ENCODE measurements around the gene TMC2. TPM values are rescaled to one million over a fixed set of nuclear protein-coding genes. Genes with fewer than 3 reads are reported as not detected.

The TMC2 gene
- total RNA-seq, 1 donor from 2014 or later = not detected

DNA sequence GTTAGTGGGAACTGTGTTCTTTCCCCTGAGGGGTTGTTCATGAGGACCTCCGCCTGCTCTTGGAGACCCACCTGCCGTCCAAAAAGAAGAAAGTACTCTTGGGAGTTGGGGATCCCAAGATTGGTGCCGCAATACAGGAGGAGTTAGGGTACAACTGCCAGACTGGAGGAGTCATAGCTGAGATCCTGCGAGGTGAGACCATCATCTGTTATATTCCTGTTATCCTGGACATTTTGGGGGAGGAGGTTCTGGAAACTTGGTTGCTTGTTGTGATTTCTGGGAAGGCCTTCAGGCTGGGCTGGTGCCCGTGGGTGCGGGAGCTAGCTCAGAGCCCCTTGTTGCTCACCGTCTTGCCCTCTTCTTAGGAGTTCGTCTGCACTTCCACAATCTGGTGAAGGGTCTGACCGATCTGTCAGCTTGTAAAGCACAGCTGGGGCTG, 118.0 kb downstream of the TMC2 start:
- peaks cover 22% of the 10 kb centered on the region for H3K4me1 ChIP-seq
- peaks cover 84% of the 10 kb centered on the region for H3F3A ChIP-seq (ENCODE audit: low read depth)
- H3K9me3 ChIP-seq (ENCODE audit: low read depth) = no peaks in the 10 kb centered on the region
- peaks cover 61% of the 10 kb centered on the region for H4K20me1 ChIP-seq (ENCODE audit: low read depth)
- H3K9ac ChIP-seq = peak overlapping the region; percentile 51
- no peak for DNase-seq (ENCODE audit: low spot score)
- TF ChIP-seq EZH2phosphoT487 (IDR thresholded peaks at IDR 0.05) (no peak), EZH2 (IDR thresholded peaks at IDR 0.05) (no peak)
- TF ChIP-seq, protein P1, sequence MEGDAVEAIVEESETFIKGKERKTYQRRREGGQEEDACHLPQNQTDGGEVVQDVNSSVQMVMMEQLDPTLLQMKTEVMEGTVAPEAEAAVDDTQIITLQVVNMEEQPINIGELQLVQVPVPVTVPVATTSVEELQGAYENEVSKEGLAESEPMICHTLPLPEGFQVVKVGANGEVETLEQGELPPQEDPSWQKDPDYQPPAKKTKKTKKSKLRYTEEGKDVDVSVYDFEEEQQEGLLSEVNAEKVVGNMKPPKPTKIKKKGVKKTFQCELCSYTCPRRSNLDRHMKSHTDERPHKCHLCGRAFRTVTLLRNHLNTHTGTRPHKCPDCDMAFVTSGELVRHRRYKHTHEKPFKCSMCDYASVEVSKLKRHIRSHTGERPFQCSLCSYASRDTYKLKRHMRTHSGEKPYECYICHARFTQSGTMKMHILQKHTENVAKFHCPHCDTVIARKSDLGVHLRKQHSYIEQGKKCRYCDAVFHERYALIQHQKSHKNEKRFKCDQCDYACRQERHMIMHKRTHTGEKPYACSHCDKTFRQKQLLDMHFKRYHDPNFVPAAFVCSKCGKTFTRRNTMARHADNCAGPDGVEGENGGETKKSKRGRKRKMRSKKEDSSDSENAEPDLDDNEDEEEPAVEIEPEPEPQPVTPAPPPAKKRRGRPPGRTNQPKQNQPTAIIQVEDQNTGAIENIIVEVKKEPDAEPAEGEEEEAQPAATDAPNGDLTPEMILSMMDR (IDR thresholded peaks at IDR 0.05) = no peak
- no peaks in the 10 kb centered on the region for H3K9me3 Mint-ChIP-seq
- H3K27ac Mint-ChIP-seq = no peak overlapping the region
- H3K36me3 ChIP-seq = no peaks in the 10 kb centered on the region
- H3K4me3 Mint-ChIP-seq = peak overlapping the region; percentile 91
- H3K79me2 ChIP-seq (ENCODE audit: low read depth) = peaks cover 56% of the 10 kb centered on the region
- H3K27ac ChIP-seq = no peak overlapping the region
- H3K4me3 ChIP-seq = peak overlapping the region; percentile 83
- peaks cover 17% of the 10 kb centered on the region for H3K4me1 Mint-ChIP-seq
- no peaks in the 10 kb centered on the region for H3K27me3 ChIP-seq
- no peak overlapping the region for H2AFZ ChIP-seq (replicated peaks)
- peak overlapping the region; percentile 98 for H3K4me2 ChIP-seq
- peaks cover 3% of the 10 kb centered on the region for H3K27me3 Mint-ChIP-seq (ENCODE audit: insufficient read depth, low read depth)
- H3K36me3 Mint-ChIP-seq = peaks cover 39% of the 10 kb centered on the region

DNA sequence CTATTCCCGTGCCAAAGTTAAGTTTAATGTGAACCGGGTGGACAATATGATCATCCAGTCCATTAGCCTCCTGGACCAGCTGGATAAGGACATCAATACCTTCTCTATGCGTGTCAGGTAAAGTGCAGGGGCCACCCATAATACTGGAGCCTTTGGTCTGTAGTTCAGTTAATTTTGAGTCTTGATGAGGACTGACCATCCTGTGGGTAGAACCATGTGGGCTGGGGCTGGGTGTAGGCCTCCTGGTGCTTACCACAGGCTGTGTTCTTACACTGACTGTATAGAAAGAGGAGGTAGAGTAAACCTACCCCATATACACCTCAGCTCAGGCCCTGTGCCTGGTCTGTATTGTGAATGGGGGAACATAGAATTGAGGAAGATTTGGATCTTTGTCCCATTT, 118.5 kb downstream of the TMC2 start:
- no peak overlapping the region for H3K27ac Mint-ChIP-seq

DNA sequence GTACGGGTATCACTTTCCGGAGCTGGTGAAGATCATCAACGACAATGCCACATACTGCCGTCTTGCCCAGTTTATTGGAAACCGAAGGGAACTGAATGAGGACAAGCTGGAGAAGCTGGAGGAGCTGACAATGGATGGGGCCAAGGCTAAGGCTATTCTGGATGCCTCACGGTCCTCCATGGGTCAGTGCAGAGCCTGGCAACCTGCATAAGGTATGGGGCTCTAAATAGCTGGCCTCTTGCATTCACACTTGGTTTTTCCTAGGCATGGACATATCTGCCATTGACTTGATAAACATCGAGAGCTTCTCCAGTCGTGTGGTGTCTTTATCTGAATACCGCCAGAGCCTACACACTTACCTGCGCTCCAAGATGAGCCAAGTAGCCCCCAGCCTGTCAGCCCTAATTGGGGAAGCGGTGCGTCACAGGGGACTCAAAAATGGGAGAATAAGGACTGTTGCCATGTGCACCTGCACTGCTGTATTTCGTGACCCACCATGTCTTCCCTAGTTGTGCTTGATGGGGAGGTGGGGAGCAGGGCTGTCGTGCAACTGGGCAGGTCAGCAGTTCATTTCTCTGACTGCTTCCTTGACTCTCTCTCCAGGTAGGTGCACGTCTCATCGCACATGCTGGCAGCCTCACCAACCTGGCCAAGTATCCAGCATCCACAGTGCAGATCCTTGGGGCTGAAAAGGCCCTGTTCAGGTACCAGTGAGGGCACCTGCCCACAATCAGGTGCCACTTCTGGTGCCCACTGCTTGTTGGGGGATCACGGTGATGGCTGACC, 119.2 kb downstream of the TMC2 start:
- H3K9me3 ChIP-seq (ENCODE audit: low read depth) = no peaks in the 10 kb centered on the region
- no peak overlapping the region for H3K27ac ChIP-seq
- no peaks in the 10 kb centered on the region for H3K36me3 ChIP-seq
- no peak overlapping the region for H3K4me2 ChIP-seq
- H2AFZ ChIP-seq (replicated peaks) = no peak overlapping the region
- Mint-ChIP-seq H3K4me1 (peaks cover 17% of the 10 kb centered on the region), H3K36me3 (peaks cover 43% of the 10 kb centered on the region), H3K9me3 (no peaks in the 10 kb centered on the region), H3K27me3 (ENCODE audit: insufficient read depth, low read depth) (peaks cover 3% of the 10 kb centered on the region), H3K27ac (no peak overlapping the region), H3K4me3 (no peak overlapping the region)
- peaks cover 22% of the 10 kb centered on the region for H3K4me1 ChIP-seq
- H3K9ac ChIP-seq = no peak overlapping the region
- H4K20me1 ChIP-seq (ENCODE audit: low read depth) = peaks cover 61% of the 10 kb centered on the region
- TF ChIP-seq EZH2phosphoT487 (IDR thresholded peaks at IDR 0.05) (no peak), EZH2 (IDR thresholded peaks at IDR 0.05) (no peak)
- TF ChIP-seq, protein P1 (IDR thresholded peaks at IDR 0.05) = no peak
- H3K4me3 ChIP-seq = no peak overlapping the region
- H3K27me3 ChIP-seq = no peaks in the 10 kb centered on the region
- H3K79me2 ChIP-seq (ENCODE audit: low read depth) = peaks cover 55% of the 10 kb centered on the region
- peaks cover 75% of the 10 kb centered on the region for H3F3A ChIP-seq (ENCODE audit: low read depth)
- no peak for DNase-seq (ENCODE audit: low spot score)

More for the DNA sequence above, 118.5 kb downstream of the TMC2 start:
- H3K36me3 ChIP-seq = no peaks in the 10 kb centered on the region
- Mint-ChIP-seq H3K9me3 (no peaks in the 10 kb centered on the region), H3K27me3 (ENCODE audit: insufficient read depth, low read depth) (peaks cover 3% of the 10 kb centered on the region), H3K36me3 (peaks cover 39% of the 10 kb centered on the region), H3K4me3 (peak overlapping the region; percentile 91), H3K4me1 (peaks cover 17% of the 10 kb centered on the region)
- no peaks in the 10 kb centered on the region for H3K9me3 ChIP-seq (ENCODE audit: low read depth)
- peaks cover 61% of the 10 kb centered on the region for H4K20me1 ChIP-seq (ENCODE audit: low read depth)
- H3K4me1 ChIP-seq = peaks cover 22% of the 10 kb centered on the region
- no peak overlapping the region for H3K4me3 ChIP-seq
- H3K4me2 ChIP-seq = peak overlapping the region; percentile 98
- H3K9ac ChIP-seq = no peak overlapping the region
- TF ChIP-seq EZH2 (IDR thresholded peaks at IDR 0.05) (no peak), EZH2phosphoT487 (IDR thresholded peaks at IDR 0.05) (no peak)
- TF ChIP-seq, protein P1 (IDR thresholded peaks at IDR 0.05) = no peak
- no peak overlapping the region for H2AFZ ChIP-seq (replicated peaks)
- H3K79me2 ChIP-seq (ENCODE audit: low read depth) = peaks cover 56% of the 10 kb centered on the region
- peaks cover 82% of the 10 kb centered on the region for H3F3A ChIP-seq (ENCODE audit: low read depth)
- H3K27me3 ChIP-seq = no peaks in the 10 kb centered on the region
- H3K27ac ChIP-seq = no peak overlapping the region
- no peak for DNase-seq (ENCODE audit: low spot score)

Measured in neural progenitor cell (in vitro differentiated cells).